ENCODE results near the gene ABCA2.

- no peak for TF ChIP-seq CTCF (IDR thresholded peaks at IDR 0.05; ENCODE audit: insufficient read depth, low read length, poor library complexity, severe bottlenecking)
- no peak for TF ChIP-seq EZH2phosphoT487 (conservative IDR thresholded peaks at IDR 0.05; ENCODE audit: low read length)
Observed at GRCh38 chr9:136988872-136989271, 39.2 kb downstream of the ABCA2 start.
